Body of pancreas (tissue), 4 donors: ENCODE results near the gene MEGF10.

Experiments
- CTCF ChIP-seq, 7 experiments: fragments of 450-650 bp in 4 of 7; fragments of 200-600 bp in 3 of 7; sonication (generic) in 3 of 7; IDR thresholded peaks; one replicate each; pipeline ENCODE4 v1.5.1; 2016 to 2019; ENCODE audit warnings: antibody characterized with exemption in 7 of 7
- POLR2A ChIP-seq, 3 donors: fragments of 450-650 bp; IDR thresholded peaks; one replicate each; pipeline ENCODE4 v1.6.1; 2016; ENCODE audit warnings: antibody characterized with exemption in 3 of 3, mild to moderate bottlenecking in 2 of 3

GRCh38 chr5:127293373-127293772, 2.8 kb downstream of the MEGF10 start:
- no peak for TF ChIP-seq CTCF (IDR thresholded peaks at IDR 0.05)
- no peak for TF ChIP-seq POLR2A (IDR thresholded peaks at IDR 0.05)
